Hematopoietic multipotent progenitor cell (in vitro differentiated cells): ENCODE data around the gene HAVCR2. TPM values are rescaled to one million over a fixed set of nuclear protein-coding genes. Genes with fewer than 3 reads are reported as not detected.
"Not testable (repeated sequence)": the region's sequence is repeated elsewhere in the genome, so short reads cannot be mapped to it uniquely, and the experiment has no call there.

Source experiments
- DNase-seq, 3 donors: peaks; one replicate each; pipeline ENCODE4 v3.0.0-alpha.2; 2011 to 2015; ENCODE audit warnings: low read depth in 2 of 3, low spot score in 2 of 3
- total RNA-seq: library from RNA; depleted of rRNA; stranded (reverse); fragments of >200 nt; gene quantifications from one replicate; pipeline ENCODE4 v1.2.3, GENCODE V29; 2012

The HAVCR2 gene
- total RNA-seq, 1 donor: 5.9 TPM

- no peak for DNase-seq
These were observed 60.9 kb downstream of the HAVCR2 start for GRCh38 chr5:157047898-157048297.

DNA sequence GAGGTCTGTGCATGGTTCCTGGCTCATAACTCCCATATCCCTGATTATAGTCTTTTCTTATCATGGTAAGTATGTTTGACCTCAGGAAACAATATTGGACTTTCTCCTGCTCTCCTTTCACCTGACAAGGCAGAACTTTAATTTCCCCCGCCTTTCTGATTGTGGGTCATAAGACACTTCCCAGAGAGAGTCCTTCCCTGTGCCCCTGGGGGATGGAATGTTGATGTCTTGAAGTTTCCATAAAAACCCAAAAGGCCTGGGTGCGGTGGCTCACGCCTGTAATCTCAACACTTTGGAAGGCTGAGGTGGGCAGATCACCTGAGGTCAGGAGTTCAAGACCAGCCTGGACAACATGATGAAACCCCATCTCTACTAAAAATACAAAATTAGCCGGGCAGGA, 61.8 kb downstream of the HAVCR2 start:
- DNase-seq: not testable (repeated sequence)

DNA sequence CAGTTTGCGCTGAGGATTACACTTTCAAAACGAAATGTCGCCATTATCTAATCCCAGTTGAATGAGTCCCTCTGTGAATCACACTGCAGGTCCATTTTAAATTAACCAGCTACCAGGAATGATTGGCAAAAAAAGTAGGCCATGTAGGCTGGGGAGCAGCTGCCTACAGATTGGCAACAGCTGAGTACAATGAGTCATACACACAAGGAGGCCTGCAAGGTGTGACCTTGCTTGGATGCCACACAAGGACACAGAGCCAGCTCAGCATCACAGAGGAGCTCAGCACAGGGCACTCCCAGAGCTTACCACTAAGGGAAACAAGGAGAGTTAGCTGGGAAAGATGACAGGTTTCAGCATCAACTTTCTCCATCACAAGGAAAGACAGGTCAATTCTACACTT, 62.8 kb downstream of the HAVCR2 start:
- no peak for DNase-seq

- DNase-seq: no peak
These were observed 63.2 kb downstream of the HAVCR2 start for GRCh38 chr5:157045601-157046000.

DNA sequence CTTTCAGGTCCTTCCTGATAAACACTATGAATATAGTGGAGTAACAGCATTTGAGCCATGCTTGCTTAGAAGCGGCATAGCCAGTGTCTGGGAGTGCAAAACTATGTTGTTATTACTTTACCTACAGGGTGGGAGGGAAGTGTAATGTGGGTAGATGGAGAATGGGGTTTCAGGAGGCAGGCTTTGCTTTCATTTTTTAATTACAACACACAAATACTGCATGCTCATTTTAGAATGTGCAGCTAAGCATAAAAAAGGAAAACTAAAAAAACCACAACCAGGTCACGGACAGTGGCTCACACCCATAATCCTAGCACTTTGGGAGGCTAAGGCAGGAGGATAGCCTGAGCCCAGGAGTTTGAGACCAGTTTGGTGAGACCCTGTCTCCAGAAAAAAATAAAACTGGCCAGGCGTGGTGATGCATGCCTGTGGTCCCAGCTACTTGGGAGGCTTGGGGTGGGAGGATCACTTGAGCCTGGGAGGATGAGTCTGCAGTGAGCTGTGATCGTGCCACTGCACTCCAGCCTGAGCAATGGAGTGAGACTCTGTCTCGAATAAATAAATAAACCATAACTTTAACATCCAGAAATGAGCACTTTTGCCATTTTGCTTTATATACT, 70.2 kb downstream of the HAVCR2 start:
- DNase-seq: no peak

Other genes starting within 250 kb of the HAVCR2 start
- gene TIMD4, start 145.8 kb downstream of the HAVCR2 start, total RNA-seq: not detected
- 0.54 TPM for gene HAVCR1, start 49.9 kb downstream of the HAVCR2 start, total RNA-seq
- 6.2 TPM for gene MED7, start 33.8 kb upstream of the HAVCR2 start, total RNA-seq
- gene GARIN3, start 57.2 kb upstream of the HAVCR2 start, total RNA-seq: not detected
- 0.27 TPM for gene ITK, start 71.8 kb upstream of the HAVCR2 start, total RNA-seq
- gene CYFIP2, start 157.1 kb upstream of the HAVCR2 start, total RNA-seq: 191 TPM